ENCODE measurements around the gene BCL2L11.

BCL2L11 gene

GRCh38 chr2:111117598-111118480 lies 2.9 kb upstream of the BCL2L11 start:
- no peak for DNase-seq (ENCODE audit: low spot score)

GRCh38 chr2:111118481-111118980 lies 2.2 kb upstream of the BCL2L11 start:
- no peak for DNase-seq (ENCODE audit: low spot score)

- no peak for DNase-seq (ENCODE audit: low spot score)
Observed at GRCh38 chr2:111118981-111119821, 1.5 kb upstream of the BCL2L11 start.

GRCh38 chr2:111119822-111120252 lies 877 bp upstream of the BCL2L11 start:
- DNase-seq (ENCODE audit: low spot score), result no peak

GRCh38 chr2:111121028-111121827 lies 514 bp downstream of the BCL2L11 start:
- DNase-seq (ENCODE audit: low spot score), result peak; percentile 12

- peak; percentile 87 for DNase-seq (ENCODE audit: low spot score)
Observed at GRCh38 chr2:111121828-111122630, 1.3 kb downstream of the BCL2L11 start.

GRCh38 chr2:111122631-111123421 lies 2.1 kb downstream of the BCL2L11 start:
- peak; percentile 69 for DNase-seq (ENCODE audit: low spot score)

- no peak for DNase-seq (ENCODE audit: low spot score)
Observed at GRCh38 chr2:111123751-111124150, 3.0 kb downstream of the BCL2L11 start.

- DNase-seq (ENCODE audit: low spot score), result no peak
Observed at GRCh38 chr2:111126581-111126980, 5.9 kb downstream of the BCL2L11 start.

- no peak for DNase-seq (ENCODE audit: low spot score)
Observed at GRCh38 chr2:111127351-111127750, 6.6 kb downstream of the BCL2L11 start.

GRCh38 chr2:111128096-111128495 lies 7.4 kb downstream of the BCL2L11 start:
- DNase-seq (ENCODE audit: low spot score), result no peak

- no peak for DNase-seq (ENCODE audit: low spot score)
Observed at GRCh38 chr2:111133603-111134002, 12.9 kb downstream of the BCL2L11 start.

GRCh38 chr2:111134055-111134454 lies 13.3 kb downstream of the BCL2L11 start:
- DNase-seq (ENCODE audit: low spot score), result no peak

GRCh38 chr2:111135237-111135909 lies 14.7 kb downstream of the BCL2L11 start:
- DNase-seq (ENCODE audit: low spot score), result no peak

- DNase-seq (ENCODE audit: low spot score), result no peak
Observed at GRCh38 chr2:111135910-111136297, 15.2 kb downstream of the BCL2L11 start.

GRCh38 chr2:111138839-111139238 lies 18.1 kb downstream of the BCL2L11 start:
- no peak for DNase-seq (ENCODE audit: low spot score)

GRCh38 chr2:111139637-111140317 lies 19.1 kb downstream of the BCL2L11 start:
- DNase-seq (ENCODE audit: low spot score), result no peak

GRCh38 chr2:111140815-111141214 lies 20.1 kb downstream of the BCL2L11 start:
- DNase-seq (ENCODE audit: low spot score), result no peak

GRCh38 chr2:111142101-111142500 lies 21.4 kb downstream of the BCL2L11 start:
- DNase-seq (ENCODE audit: low spot score), result no peak

Data from putamen (tissue), 1 donor.